HepG2 (cell line): ENCODE results near the gene TARBP2. TPM values are rescaled to one million over a fixed set of nuclear protein-coding genes. Genes with fewer than 3 reads are reported as not detected.

Experiments used
- CCAR2 ChIP-seq: fragments of 200-400 bp; formaldehyde crosslinking; optimal IDR thresholded peaks from 2 replicates; pipeline ENCODE3; 2018; ENCODE audit warnings: low read depth, mild to moderate bottlenecking, low read length, moderate library complexity
- CCDC6 ChIP-seq: sonication (generic); formaldehyde crosslinking; IDR thresholded peaks from 2 replicates; pipeline ENCODE4 v1.8.1; 2022; ENCODE audit warnings: mild to moderate bottlenecking, missing genetic modification reagents, moderate library complexity
- GFI1 ChIP-seq: sonication (generic); formaldehyde crosslinking; IDR thresholded peaks from 2 replicates; pipeline ENCODE4 v1.5.0; 2020; ENCODE audit warnings: missing genetic modification reagents, mild to moderate bottlenecking, borderline replicate concordance
- HNRNPH1 ChIP-seq: fragments of 200-400 bp; formaldehyde crosslinking; optimal IDR thresholded peaks from 2 replicates; pipeline ENCODE3; 2017; ENCODE audit warnings: mild to moderate bottlenecking, low read depth, low read length
- MXI1 ChIP-seq: IDR thresholded peaks from 3 replicates; pipeline ENCODE4 v1.6.1; 2012; ENCODE audit warnings: low read depth, low read length, inconsistent platforms, borderline replicate concordance
- PAX8 ChIP-seq: sonication (generic); formaldehyde crosslinking; IDR thresholded peaks from 2 replicates; pipeline ENCODE4 v1.8.0; 2022; ENCODE audit warnings: mild to moderate bottlenecking, missing genetic modification reagents, borderline replicate concordance
- PRMT3 ChIP-seq: sonication (generic); formaldehyde crosslinking; IDR thresholded peaks from 2 replicates; pipeline ENCODE4 v1.8.1; 2022; ENCODE audit warnings: low read depth, mild to moderate bottlenecking, moderate library complexity, missing genetic modification reagents, borderline replicate concordance
- ZBTB8A ChIP-seq: sonication (generic); formaldehyde crosslinking; IDR thresholded peaks from 2 replicates; pipeline ENCODE4 v1.4.0; 2020; ENCODE audit warnings: mild to moderate bottlenecking, low read depth, missing genetic modification reagents, borderline replicate concordance
- ZNF180 ChIP-seq: sonication (generic); formaldehyde crosslinking; IDR thresholded peaks from 2 replicates; pipeline ENCODE4 v1.4.0; 2020; ENCODE audit warnings: low read depth, missing genetic modification reagents, borderline replicate concordance
- ZNF253 ChIP-seq: sonication (generic); formaldehyde crosslinking; IDR thresholded peaks from 2 replicates; pipeline ENCODE4 v1.8.0; 2022; ENCODE audit warnings: mild to moderate bottlenecking, missing genetic modification reagents, borderline replicate concordance
- ZNF878 ChIP-seq: sonication (generic); formaldehyde crosslinking; IDR thresholded peaks from 2 replicates; pipeline ENCODE4 v1.8.1; 2023; ENCODE audit warnings: mild to moderate bottlenecking, missing genetic modification reagents, moderate library complexity
- polyA plus RNA-seq, 8 experiments: library from polyadenylated mRNA; depleted of rRNA in 3 of 8; stranded (reverse) in 7 of 8; unstranded in 1 of 8; fragments of >200 nt; fragmentation: Illumina TruSeq in 4 of 8; extraction: Trizol in 4 of 8; gene quantifications; 2 replicates each; pipeline versions ENCODE4 v1.2.1 to v1.2.3, GENCODE V29; 2011 to 2016; ENCODE audit warnings: low read depth in 4 of 8, missing spikeins in 1 of 8, mixed read lengths in 1 of 8; ENCODE audit not compliant: insufficient read depth in 1 of 8
- total RNA-seq, 5 experiments: library from RNA; depleted of rRNA; stranded (reverse); fragments of >200 nt; fragmentation: Illumina TruSeq; extraction: Trizol; gene quantifications; 2 replicates each; pipeline ENCODE4 v1.2.3, GENCODE V29; 2016; ENCODE audit warnings: low read depth in 1 of 5
- TF ChIP-seq, protein P1 (sequence below), 2 experiments: sonication (generic) in 1 of 2; formaldehyde crosslinking in 1 of 2; IDR thresholded peaks; 2 replicates each; pipeline versions ENCODE4 v1.6.1 to v1.9.0; 2014 to 2022; ENCODE audit warnings: antibody characterized with exemption in 1 of 2, borderline replicate concordance in 1 of 2, inconsistent platforms in 1 of 2, low read depth in 1 of 2, missing genetic modification reagents in 1 of 2
- TF ChIP-seq, protein P2 (sequence below): sonication (generic); formaldehyde crosslinking; IDR thresholded peaks from 2 replicates; pipeline ENCODE4 v1.5.0; 2020; ENCODE audit warnings: missing genetic modification reagents, mild to moderate bottlenecking, borderline replicate concordance
- TF ChIP-seq, protein P3 (sequence below): sonication (generic); formaldehyde crosslinking; IDR thresholded peaks from 2 replicates; pipeline ENCODE4 v1.4.0; 2020; ENCODE audit warnings: missing genetic modification reagents
- TF ChIP-seq, protein P4 (sequence below): sonication (generic); formaldehyde crosslinking; IDR thresholded peaks from 2 replicates; pipeline ENCODE4 v1.5.0; 2020; ENCODE audit warnings: missing genetic modification reagents

The TARBP2 gene
- total and polyA plus RNA-seq, 2 of the 13 experiments (the other 11 are each of a cell fraction or from before 2014, with no cell fraction given): 47.0 to 55.5 TPM

DNA sequence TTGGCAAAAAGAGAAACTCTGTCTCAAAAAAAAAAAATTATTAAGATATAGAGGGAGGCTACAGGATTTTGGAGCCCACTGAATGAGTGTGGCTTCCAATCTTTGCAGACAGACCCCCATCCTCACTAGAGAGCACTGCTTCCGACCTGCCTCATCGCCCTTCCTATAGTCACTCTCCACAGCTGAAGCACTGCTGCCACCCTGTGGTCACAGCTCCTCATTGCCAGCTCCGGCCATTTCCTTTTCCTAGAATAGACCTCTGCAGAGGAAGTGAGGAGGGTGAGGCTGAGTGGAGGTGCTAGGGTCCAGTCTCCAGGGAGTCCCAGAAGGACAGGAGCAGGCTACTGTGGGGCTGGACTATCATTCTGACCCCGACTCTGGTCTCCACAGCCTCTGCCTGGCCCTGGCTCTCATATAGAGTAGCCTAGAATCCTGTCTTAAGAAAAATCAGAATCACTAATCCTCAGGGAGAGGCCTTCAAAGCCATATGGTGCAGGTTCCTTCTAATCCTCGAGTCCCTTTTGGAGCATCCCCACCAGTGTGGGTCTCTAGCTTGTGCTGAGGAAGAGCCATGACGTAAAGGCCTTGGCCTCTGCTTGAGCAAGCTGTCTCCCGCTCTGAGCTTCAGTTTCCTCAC is 7.6 kb downstream of the TARBP2 start (continued):
- TF ChIP-seq ZNF878 (CRISPR knock-in tag): no peak
- no peak for TF ChIP-seq ZNF180
- TF ChIP-seq, protein P1, sequence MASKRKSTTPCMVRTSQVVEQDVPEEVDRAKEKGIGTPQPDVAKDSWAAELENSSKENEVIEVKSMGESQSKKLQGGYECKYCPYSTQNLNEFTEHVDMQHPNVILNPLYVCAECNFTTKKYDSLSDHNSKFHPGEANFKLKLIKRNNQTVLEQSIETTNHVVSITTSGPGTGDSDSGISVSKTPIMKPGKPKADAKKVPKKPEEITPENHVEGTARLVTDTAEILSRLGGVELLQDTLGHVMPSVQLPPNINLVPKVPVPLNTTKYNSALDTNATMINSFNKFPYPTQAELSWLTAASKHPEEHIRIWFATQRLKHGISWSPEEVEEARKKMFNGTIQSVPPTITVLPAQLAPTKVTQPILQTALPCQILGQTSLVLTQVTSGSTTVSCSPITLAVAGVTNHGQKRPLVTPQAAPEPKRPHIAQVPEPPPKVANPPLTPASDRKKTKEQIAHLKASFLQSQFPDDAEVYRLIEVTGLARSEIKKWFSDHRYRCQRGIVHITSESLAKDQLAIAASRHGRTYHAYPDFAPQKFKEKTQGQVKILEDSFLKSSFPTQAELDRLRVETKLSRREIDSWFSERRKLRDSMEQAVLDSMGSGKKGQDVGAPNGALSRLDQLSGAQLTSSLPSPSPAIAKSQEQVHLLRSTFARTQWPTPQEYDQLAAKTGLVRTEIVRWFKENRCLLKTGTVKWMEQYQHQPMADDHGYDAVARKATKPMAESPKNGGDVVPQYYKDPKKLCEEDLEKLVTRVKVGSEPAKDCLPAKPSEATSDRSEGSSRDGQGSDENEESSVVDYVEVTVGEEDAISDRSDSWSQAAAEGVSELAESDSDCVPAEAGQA (IDR thresholded peaks at IDR 0.05; ENCODE audit: low read depth): no peak
- TF ChIP-seq, protein P1 (CRISPR knock-in tag; IDR thresholded peaks at IDR 0.05; ENCODE audit: borderline replicate concordance): no peak
- no peak for TF ChIP-seq CCAR2
- TF ChIP-seq PAX8: no peak
- TF ChIP-seq CCDC6 (CRISPR knock-in tag): no peak
- TF ChIP-seq, protein P2, sequence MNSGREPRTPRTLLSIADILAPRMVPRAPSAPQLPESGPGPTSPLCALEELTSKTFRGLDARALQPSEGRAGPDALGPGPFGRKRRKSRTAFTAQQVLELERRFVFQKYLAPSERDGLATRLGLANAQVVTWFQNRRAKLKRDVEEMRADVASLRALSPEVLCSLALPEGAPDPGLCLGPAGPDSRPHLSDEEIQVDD (CRISPR knock-in tag): no peak
- no peak for TF ChIP-seq PRMT3 (CRISPR knock-in tag)
- TF ChIP-seq, protein P3, sequence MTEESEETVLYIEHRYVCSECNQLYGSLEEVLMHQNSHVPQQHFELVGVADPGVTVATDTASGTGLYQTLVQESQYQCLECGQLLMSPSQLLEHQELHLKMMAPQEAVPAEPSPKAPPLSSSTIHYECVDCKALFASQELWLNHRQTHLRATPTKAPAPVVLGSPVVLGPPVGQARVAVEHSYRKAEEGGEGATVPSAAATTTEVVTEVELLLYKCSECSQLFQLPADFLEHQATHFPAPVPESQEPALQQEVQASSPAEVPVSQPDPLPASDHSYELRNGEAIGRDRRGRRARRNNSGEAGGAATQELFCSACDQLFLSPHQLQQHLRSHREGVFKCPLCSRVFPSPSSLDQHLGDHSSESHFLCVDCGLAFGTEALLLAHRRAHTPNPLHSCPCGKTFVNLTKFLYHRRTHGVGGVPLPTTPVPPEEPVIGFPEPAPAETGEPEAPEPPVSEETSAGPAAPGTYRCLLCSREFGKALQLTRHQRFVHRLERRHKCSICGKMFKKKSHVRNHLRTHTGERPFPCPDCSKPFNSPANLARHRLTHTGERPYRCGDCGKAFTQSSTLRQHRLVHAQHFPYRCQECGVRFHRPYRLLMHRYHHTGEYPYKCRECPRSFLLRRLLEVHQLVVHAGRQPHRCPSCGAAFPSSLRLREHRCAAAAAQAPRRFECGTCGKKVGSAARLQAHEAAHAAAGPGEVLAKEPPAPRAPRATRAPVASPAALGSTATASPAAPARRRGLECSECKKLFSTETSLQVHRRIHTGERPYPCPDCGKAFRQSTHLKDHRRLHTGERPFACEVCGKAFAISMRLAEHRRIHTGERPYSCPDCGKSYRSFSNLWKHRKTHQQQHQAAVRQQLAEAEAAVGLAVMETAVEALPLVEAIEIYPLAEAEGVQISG (CRISPR knock-in tag): peak; percentile 63
- no peak for TF ChIP-seq ZNF253 (CRISPR knock-in tag)
- TF ChIP-seq ZBTB8A (CRISPR knock-in tag): no peak
- no peak for TF ChIP-seq GFI1 (CRISPR knock-in tag)
- no peak for TF ChIP-seq HNRNPH1
- 0 out of 3 replicates have a peak, but pooled peaks have one; percentile 22 for TF ChIP-seq MXI1
- TF ChIP-seq, protein P4, sequence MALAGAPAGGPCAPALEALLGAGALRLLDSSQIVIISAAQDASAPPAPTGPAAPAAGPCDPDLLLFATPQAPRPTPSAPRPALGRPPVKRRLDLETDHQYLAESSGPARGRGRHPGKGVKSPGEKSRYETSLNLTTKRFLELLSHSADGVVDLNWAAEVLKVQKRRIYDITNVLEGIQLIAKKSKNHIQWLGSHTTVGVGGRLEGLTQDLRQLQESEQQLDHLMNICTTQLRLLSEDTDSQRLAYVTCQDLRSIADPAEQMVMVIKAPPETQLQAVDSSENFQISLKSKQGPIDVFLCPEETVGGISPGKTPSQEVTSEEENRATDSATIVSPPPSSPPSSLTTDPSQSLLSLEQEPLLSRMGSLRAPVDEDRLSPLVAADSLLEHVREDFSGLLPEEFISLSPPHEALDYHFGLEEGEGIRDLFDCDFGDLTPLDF (CRISPR knock-in tag): no peak
